ENCODE data around the gene IL10RB. TPM values are rescaled to one million over a fixed set of nuclear protein-coding genes. Genes with fewer than 3 reads are reported as not detected.

The IL10RB gene
- total RNA-seq, 4 donors from 2014 or later = 20.7 to 28.1 (median 23.4) TPM

- Histone ChIP-seq H3K4me3 (no peak overlapping the region), H3K36me3 (peaks cover 44% of the 10 kb centered on the region), H3K27me3 (no peaks in the 10 kb centered on the region), H3K4me1 (no peaks in the 10 kb centered on the region), H3K27ac (no peak overlapping the region), H3K9me3 (no peaks in the 10 kb centered on the region)
- TF ChIP-seq POLR2A (IDR thresholded peaks at IDR 0.05) (no peak), EP300 (IDR thresholded peaks at IDR 0.05) (no peak), CTCF (IDR thresholded peaks at IDR 0.05) (no peak), POLR2AphosphoS5 (IDR thresholded peaks at IDR 0.05) (no peak)
- WGBS = 91% methylated on average over 6 of the region's 6 CpGs
- DNase-seq (ENCODE audit: low spot score in 2 of 2) = no peak
Observed at GRCh38 chr21:33256019-33256418, 10.1 kb upstream of the IL10RB start.

DNA sequence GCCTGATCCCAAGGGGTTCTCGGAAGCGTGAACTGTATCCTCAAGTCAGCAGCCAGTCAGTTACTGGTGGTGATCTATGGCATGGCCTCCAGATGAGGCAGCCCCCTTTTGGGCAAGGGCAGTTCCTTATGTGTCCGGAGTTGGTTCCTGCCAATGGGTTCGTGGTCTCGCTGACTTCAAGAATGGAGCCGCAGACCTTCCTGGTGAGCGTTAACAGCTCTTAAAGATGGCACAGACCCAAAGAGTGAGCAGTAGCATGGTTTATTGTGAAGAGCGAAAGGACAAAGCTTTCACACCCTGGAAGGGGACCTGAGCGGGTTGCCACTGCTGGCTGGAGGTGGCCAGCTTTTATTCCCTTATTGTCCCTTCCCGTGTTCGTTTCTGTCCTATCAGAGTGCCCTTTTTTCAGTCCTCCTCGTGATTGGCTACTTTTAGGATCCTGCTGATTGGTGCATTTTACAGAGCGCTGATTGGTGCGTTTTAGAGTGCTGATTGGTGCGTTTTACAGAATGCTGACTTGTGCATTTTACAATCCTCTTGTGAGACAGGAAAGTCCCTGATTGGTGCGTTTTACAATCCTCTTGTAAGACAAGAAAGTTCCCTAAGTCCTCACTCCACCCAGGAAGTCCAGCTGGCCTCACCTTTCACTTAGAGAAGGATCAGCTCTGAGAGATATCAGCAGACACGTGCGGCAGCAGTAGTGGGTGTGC, 8.9 kb upstream of the IL10RB start:
- no peaks in the 10 kb centered on the region for H3K9me3 ChIP-seq
- H3K27me3 ChIP-seq = no peaks in the 10 kb centered on the region
- 93% methylated on average over 17 of the region's 18 CpGs for WGBS
- peaks cover 33% of the 10 kb centered on the region for H3K36me3 ChIP-seq
- TF ChIP-seq POLR2A (IDR thresholded peaks at IDR 0.05) = no peak
- no peak for TF ChIP-seq POLR2AphosphoS5 (IDR thresholded peaks at IDR 0.05)
- TF ChIP-seq CTCF (IDR thresholded peaks at IDR 0.05) = no peak
- no peak for TF ChIP-seq EP300 (IDR thresholded peaks at IDR 0.05)
- H3K4me1 ChIP-seq = no peaks in the 10 kb centered on the region
- no peak for DNase-seq (ENCODE audit: low spot score in 2 of 2)
- H3K27ac ChIP-seq = no peak overlapping the region
- no peak overlapping the region for H3K4me3 ChIP-seq

GRCh38 chr21:33258475-33258874, 7.7 kb upstream of the IL10RB start:
- peaks cover 23% of the 10 kb centered on the region for H3K36me3 ChIP-seq
- no peaks in the 10 kb centered on the region for H3K4me1 ChIP-seq
- no peaks in the 10 kb centered on the region for H3K9me3 ChIP-seq
- TF ChIP-seq POLR2A (IDR thresholded peaks at IDR 0.05) = no peak
- no peak for TF ChIP-seq EP300 (IDR thresholded peaks at IDR 0.05)
- no peak for TF ChIP-seq CTCF (IDR thresholded peaks at IDR 0.05)
- no peak for TF ChIP-seq POLR2AphosphoS5 (IDR thresholded peaks at IDR 0.05)
- no peaks in the 10 kb centered on the region for H3K27me3 ChIP-seq
- H3K27ac ChIP-seq = no peak overlapping the region
- no peak overlapping the region for H3K4me3 ChIP-seq
- WGBS = 70% methylated on average over 9 of the region's 9 CpGs
- no peak for DNase-seq (ENCODE audit: low spot score in 2 of 2)

DNA sequence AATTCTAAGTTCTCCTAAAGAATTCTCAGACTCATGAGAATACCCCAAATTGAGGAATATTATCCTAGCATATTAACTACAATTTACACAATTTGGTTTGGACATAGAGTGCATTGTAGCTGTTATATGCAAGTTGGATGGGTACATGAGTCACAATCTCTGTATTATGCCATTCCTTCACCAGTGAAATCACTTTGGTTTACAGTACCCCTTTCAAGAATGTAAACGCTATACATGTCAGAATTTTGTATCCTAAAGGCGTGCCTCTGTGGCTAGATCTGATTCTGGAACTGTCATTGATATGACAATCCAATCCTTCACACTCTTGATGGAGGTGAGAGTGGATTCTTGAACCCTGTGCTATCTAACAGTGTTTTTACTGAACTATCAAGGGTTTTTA, 6.7 kb upstream of the IL10RB start:
- WGBS = 80% methylated on average over 2 of the region's 2 CpGs
- Histone ChIP-seq H3K27ac (no peak overlapping the region), H3K27me3 (no peaks in the 10 kb centered on the region), H3K9me3 (no peaks in the 10 kb centered on the region), H3K36me3 (peaks cover 14% of the 10 kb centered on the region), H3K4me1 (no peaks in the 10 kb centered on the region), H3K4me3 (no peak overlapping the region)
- no peak for DNase-seq (ENCODE audit: low spot score in 2 of 2)
- TF ChIP-seq EP300 (IDR thresholded peaks at IDR 0.05) (no peak), POLR2A (IDR thresholded peaks at IDR 0.05) (no peak), CTCF (IDR thresholded peaks at IDR 0.05) (no peak), POLR2AphosphoS5 (IDR thresholded peaks at IDR 0.05) (no peak)

DNA sequence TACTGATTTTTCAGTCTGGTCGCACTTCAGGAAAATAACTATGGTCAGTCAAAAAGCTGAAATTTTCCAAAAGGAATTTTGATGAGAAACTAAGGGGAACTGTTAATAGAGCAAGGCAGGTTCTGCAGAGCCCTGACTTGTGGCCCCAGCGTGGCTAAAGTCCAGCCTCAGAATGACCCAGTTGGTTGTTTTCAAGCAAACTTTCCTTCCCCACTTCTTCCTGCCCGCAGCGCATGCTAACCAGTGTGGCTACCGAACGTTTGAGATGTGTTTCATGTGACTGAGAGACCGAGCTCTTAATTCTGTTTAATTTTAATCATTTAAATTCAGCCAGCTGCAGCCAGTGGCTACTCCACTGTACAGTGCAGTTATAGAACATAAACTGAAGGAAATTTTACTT, 6.2 kb upstream of the IL10RB start:
- Histone ChIP-seq H3K4me1 (no peaks in the 10 kb centered on the region), H3K36me3 (peaks cover 10% of the 10 kb centered on the region), H3K27ac (no peak overlapping the region), H3K4me3 (no peak overlapping the region), H3K27me3 (no peaks in the 10 kb centered on the region), H3K9me3 (no peaks in the 10 kb centered on the region)
- 76% methylated on average over 7 of the region's 7 CpGs for whole genome bisulfite sequencing
- TF ChIP-seq CTCF (IDR thresholded peaks at IDR 0.05) = no peak
- no peak for TF ChIP-seq EP300 (IDR thresholded peaks at IDR 0.05)
- no peak for TF ChIP-seq POLR2A (IDR thresholded peaks at IDR 0.05)
- TF ChIP-seq POLR2AphosphoS5 (IDR thresholded peaks at IDR 0.05) = no peak
- DNase-seq (ENCODE audit: low spot score in 2 of 2) = no peak
